ENCODE results near the gene TRIOBP.

GRCh38 chr22:37679670-37680069 is 17.2 kb upstream of the TRIOBP start:
- TF ChIP-seq CTCF (IDR thresholded peaks at IDR 0.05): no peak
- no peak for TF ChIP-seq POLR2A (IDR thresholded peaks at IDR 0.05)
- TF ChIP-seq POLR2AphosphoS5 (IDR thresholded peaks at IDR 0.05): no peak
